OCI-LY1 (cell line): ENCODE measurements around the gene NUDT2.

Experiments
- H2AFZ ChIP-seq: fragments of 200-600 bp; sonication (generic), shearing (Covaris generic); 2 replicates; pipeline ENCODE4 v1.6.0; 2014; ENCODE audit warnings: antibody characterized with exemption, mild to moderate bottlenecking, low read length
- H3F3A ChIP-seq: fragments of 200-600 bp; sonication (generic), shearing (Covaris generic); 2 replicates; pipeline ENCODE4 v1.6.0; 2014; ENCODE audit warnings: mild to moderate bottlenecking, antibody characterized with exemption, low read length, moderate library complexity; ENCODE audit not compliant: insufficient read depth
- H3K27ac ChIP-seq: fragments of 200-600 bp; sonication (generic); 2 replicates; pipeline ENCODE4 v1.5.1; 2014; ENCODE audit warnings: low read length, mixed run types, mild to moderate bottlenecking, low read depth; ENCODE audit not compliant: poor library complexity, severe bottlenecking
- H3K27me3 ChIP-seq: fragments of 200-600 bp; sonication (generic); 2 replicates; pipeline ENCODE4 v1.6.0; 2014; ENCODE audit warnings: antibody characterized with exemption, mild to moderate bottlenecking, low read length, moderate library complexity; ENCODE audit not compliant: insufficient read depth
- H3K36me3 ChIP-seq: fragments of 200-600 bp; sonication (generic); 2 replicates; pipeline ENCODE4 v1.6.1; 2014; ENCODE audit warnings: mild to moderate bottlenecking, antibody characterized with exemption, low read length, moderate library complexity, mixed read lengths; ENCODE audit not compliant: insufficient read depth
- H3K4me1 ChIP-seq: fragments of 200-600 bp; sonication (generic); 2 replicates; pipeline ENCODE4 v1.5.1; 2014; ENCODE audit warnings: mild to moderate bottlenecking, low read length, moderate library complexity; ENCODE audit not compliant: insufficient read depth, severe bottlenecking
- H3K4me2 ChIP-seq: fragments of 200-600 bp; sonication (generic), shearing (Covaris generic); 2 replicates; pipeline ENCODE4 v1.6.1; 2014; ENCODE audit warnings: low read length
- H3K4me3 ChIP-seq: fragments of 200-600 bp; sonication (generic); 2 replicates; pipeline ENCODE4 v1.5.1; 2014; ENCODE audit warnings: low read length, low read depth, mild to moderate bottlenecking, mixed read lengths; ENCODE audit not compliant: poor library complexity, severe bottlenecking
- H3K79me2 ChIP-seq: fragments of 200-600 bp; shearing (Covaris generic); 2 replicates; pipeline ENCODE4 v1.6.1; 2016; ENCODE audit warnings: mixed run types, low read length, mixed read lengths; ENCODE audit not compliant: insufficient read depth
- H3K9ac ChIP-seq: fragments of 200-600 bp; sonication (generic), shearing (Covaris generic); 2 replicates; pipeline ENCODE4 v1.6.1; 2014; ENCODE audit warnings: mild to moderate bottlenecking, low read length, mixed read lengths
- H3K9me2 ChIP-seq: fragments of 200-600 bp; sonication (generic), shearing (Covaris generic); 2 replicates; pipeline ENCODE4 v1.6.1; 2014; ENCODE audit warnings: low read depth, mild to moderate bottlenecking, low read length, mixed read lengths
- H3K9me3 ChIP-seq: fragments of 200-600 bp; shearing (Covaris generic); 2 replicates; pipeline ENCODE4 v1.6.1; 2014; ENCODE audit warnings: low read length, mixed read lengths
- H4K20me1 ChIP-seq: fragments of 200-600 bp; sonication (generic), shearing (Covaris generic); 2 replicates; pipeline ENCODE4 v1.6.0; 2016; ENCODE audit warnings: mild to moderate bottlenecking, low read length; ENCODE audit not compliant: insufficient read depth
- CTCF ChIP-seq: fragments of 200-600 bp; sonication (generic), shearing (Covaris generic); IDR thresholded peaks from 2 replicates; pipeline ENCODE4 v1.5.1; 2017; ENCODE audit warnings: mild to moderate bottlenecking, antibody characterized with exemption, low read length, moderate library complexity, mixed read lengths
- EZH2 ChIP-seq: fragments of 200-600 bp; sonication (generic), shearing (Covaris generic); IDR thresholded peaks from 2 replicates; pipeline ENCODE4 v1.8.0; 2017; ENCODE audit warnings: borderline replicate concordance, mixed run types, mild to moderate bottlenecking, antibody characterized with exemption, low read length, moderate library complexity, mixed read lengths

NUDT2 gene

DNA sequence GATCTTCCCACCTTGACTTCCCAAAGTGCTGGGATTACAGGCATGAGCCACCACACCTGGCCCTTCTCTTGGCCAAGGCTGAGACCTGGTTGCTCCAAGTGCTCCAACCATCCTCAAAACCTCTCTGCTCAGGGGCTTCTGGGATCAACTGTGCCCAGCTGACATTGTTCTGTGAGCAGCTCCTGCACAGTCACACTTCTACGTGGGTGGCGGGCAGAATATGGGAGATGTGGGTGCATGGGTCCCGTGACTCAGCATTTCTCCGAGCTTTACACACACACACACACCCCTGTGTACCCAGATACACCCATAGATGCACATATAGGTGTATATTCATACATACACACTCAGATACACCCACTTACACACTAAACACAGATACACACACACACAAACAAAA, 57.9 kb downstream of the NUDT2 start:
- Histone ChIP-seq H4K20me1 (no peaks in the 10 kb centered on the region), H3K9me2 (no peaks in the 10 kb centered on the region)

GRCh38 chr9:34392511-34392910, 63.1 kb downstream of the NUDT2 start:
- no peaks in the 10 kb centered on the region for H3K4me1 ChIP-seq
- TF ChIP-seq EZH2 (no peak), CTCF (no peak)
- no peaks in the 10 kb centered on the region for H3F3A ChIP-seq
- H3K9ac ChIP-seq, result no peak overlapping the region
- H4K20me1 ChIP-seq, result no peaks in the 10 kb centered on the region
- no peaks in the 10 kb centered on the region for H3K9me2 ChIP-seq
- H3K27me3 ChIP-seq, result no peaks in the 10 kb centered on the region
- no peak overlapping the region for H2AFZ ChIP-seq
- no peak overlapping the region for H3K4me3 ChIP-seq
- no peaks in the 10 kb centered on the region for H3K36me3 ChIP-seq
- H3K4me2 ChIP-seq, result no peak overlapping the region
- H3K27ac ChIP-seq, result no peak overlapping the region
- no peaks in the 10 kb centered on the region for H3K9me3 ChIP-seq
- no peaks in the 10 kb centered on the region for H3K79me2 ChIP-seq

More for the DNA sequence above, 57.9 kb downstream of the NUDT2 start:
- Histone ChIP-seq H3K4me2 (no peak overlapping the region), H3K27ac (no peak overlapping the region), H3K4me1 (no peaks in the 10 kb centered on the region), H3F3A (no peaks in the 10 kb centered on the region), H3K27me3 (no peaks in the 10 kb centered on the region), H3K9me3 (no peaks in the 10 kb centered on the region), H3K36me3 (no peaks in the 10 kb centered on the region), H3K9ac (no peak overlapping the region), H2AFZ (no peak overlapping the region), H3K79me2 (no peaks in the 10 kb centered on the region), H3K4me3 (no peak overlapping the region)
- TF ChIP-seq EZH2 (no peak), CTCF (no peak)
